Uterus (tissue), 2 donors: ENCODE measurements around the gene FAM222B.
"Not testable (repeated sequence)": the region's sequence is repeated elsewhere in the genome, so short reads cannot be mapped to it uniquely, and the experiment has no call there.

ENCODE experiments used
- POLR2A ChIP-seq, 2 donors: fragments of 450-650 bp; IDR thresholded peaks; one replicate each; pipeline ENCODE4 v1.6.1; 2016; ENCODE audit warnings: antibody characterized with exemption in 2 of 2, mild to moderate bottlenecking in 1 of 2, moderate library complexity in 1 of 2
- TF ChIP-seq, protein P1 (sequence below), 4 experiments: fragments of 200-600 bp in 2 of 4; fragments of 450-650 bp in 2 of 4; sonication (generic) in 2 of 4; IDR thresholded peaks; one replicate each; pipeline ENCODE4 v1.5.1; 2016 to 2019; ENCODE audit warnings: antibody characterized with exemption in 4 of 4, mild to moderate bottlenecking in 2 of 4, moderate library complexity in 1 of 4

DNA sequence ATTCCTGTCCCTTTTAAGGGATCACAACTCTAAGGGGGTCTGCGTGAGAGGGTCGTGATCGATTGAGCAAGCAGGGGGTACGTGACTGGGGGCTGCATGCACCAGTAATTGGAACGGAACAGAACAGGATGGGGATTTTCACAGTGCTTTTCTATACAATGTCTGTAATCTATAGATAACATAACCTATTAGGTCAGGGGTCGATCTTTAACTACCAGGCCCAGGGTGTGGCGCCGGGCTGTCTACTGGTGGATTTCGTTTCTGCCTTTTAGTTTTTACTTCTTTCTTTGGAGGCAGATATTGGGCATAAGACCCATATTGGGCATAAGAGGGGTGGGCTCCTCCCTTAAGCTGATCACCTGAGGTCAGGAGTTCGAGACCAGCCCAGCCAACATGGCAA, 6.0 kb downstream of the FAM222B start:
- TF ChIP-seq, protein P1, sequence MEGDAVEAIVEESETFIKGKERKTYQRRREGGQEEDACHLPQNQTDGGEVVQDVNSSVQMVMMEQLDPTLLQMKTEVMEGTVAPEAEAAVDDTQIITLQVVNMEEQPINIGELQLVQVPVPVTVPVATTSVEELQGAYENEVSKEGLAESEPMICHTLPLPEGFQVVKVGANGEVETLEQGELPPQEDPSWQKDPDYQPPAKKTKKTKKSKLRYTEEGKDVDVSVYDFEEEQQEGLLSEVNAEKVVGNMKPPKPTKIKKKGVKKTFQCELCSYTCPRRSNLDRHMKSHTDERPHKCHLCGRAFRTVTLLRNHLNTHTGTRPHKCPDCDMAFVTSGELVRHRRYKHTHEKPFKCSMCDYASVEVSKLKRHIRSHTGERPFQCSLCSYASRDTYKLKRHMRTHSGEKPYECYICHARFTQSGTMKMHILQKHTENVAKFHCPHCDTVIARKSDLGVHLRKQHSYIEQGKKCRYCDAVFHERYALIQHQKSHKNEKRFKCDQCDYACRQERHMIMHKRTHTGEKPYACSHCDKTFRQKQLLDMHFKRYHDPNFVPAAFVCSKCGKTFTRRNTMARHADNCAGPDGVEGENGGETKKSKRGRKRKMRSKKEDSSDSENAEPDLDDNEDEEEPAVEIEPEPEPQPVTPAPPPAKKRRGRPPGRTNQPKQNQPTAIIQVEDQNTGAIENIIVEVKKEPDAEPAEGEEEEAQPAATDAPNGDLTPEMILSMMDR (IDR thresholded peaks at IDR 0.05), result not testable (repeated sequence)
- TF ChIP-seq POLR2A (IDR thresholded peaks at IDR 0.05), result not testable (repeated sequence)
